ENCODE measurements around the gene CXCL12.

CXCL12 gene

GRCh38 chr10:44369854-44370253 is 15.0 kb downstream of the CXCL12 start:
- no peaks in the 10 kb centered on the region for H3K36me3 ChIP-seq (ENCODE audit: insufficient read depth, low read length)
- H3K4me1 ChIP-seq (ENCODE audit: insufficient read depth, low read length) = peaks cover 22% of the 10 kb centered on the region
- no peaks in the 10 kb centered on the region for H3K9me3 ChIP-seq (ENCODE audit: control insufficient read depth, insufficient read depth, low read length)
- H3K9ac ChIP-seq (ENCODE audit: low read depth, low read length) = no peak overlapping the region

DNA sequence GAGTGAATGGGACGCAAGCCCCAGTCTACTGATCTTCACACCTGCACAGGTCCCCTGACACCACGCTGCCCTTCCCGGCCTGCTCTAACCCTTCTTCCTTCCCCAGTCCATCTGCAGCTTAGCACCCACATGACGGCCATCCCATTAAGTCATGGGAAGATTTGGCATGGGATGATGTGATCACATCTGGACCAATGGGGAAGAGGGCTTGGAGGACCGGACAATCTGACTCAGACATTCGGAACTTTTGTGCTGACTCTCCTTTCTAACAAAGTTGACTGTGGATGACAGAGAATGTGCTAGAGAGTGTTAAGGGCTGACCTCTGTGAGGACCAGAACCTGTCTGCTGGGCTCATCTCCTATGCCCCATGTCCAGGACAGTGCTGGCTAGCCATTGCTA is 15.6 kb downstream of the CXCL12 start:
- Histone ChIP-seq H3K9me3 (ENCODE audit: control insufficient read depth, insufficient read depth, low read length) (no peaks in the 10 kb centered on the region), H3K36me3 (ENCODE audit: insufficient read depth, low read length) (no peaks in the 10 kb centered on the region), H3K4me1 (ENCODE audit: insufficient read depth, low read length) (peaks cover 22% of the 10 kb centered on the region), H3K9ac (ENCODE audit: low read depth, low read length) (no peak overlapping the region)

DNA sequence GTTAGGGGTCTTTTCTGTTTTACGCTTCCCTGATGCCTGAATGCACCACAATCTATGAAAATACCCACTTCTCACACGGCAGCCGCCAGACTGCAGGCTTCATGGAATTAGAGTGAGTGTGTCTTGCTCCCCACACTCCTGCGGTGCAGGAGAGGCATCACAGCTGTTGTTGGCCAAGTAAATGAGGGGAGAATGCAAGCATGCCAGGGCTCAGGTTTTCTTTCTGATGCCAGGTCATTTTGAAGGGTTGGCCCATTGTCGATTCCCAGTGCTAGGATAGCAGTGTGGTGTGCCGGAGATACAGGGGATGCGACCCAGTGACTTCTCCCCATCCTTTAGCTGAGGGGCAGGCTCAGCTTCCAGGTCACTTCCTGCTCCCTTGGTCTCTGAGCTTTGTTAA is 16.3 kb downstream of the CXCL12 start:
- Histone ChIP-seq H3K9ac (ENCODE audit: low read depth, low read length) (no peak overlapping the region), H3K36me3 (ENCODE audit: insufficient read depth, low read length) (no peaks in the 10 kb centered on the region), H3K9me3 (ENCODE audit: control insufficient read depth, insufficient read depth, low read length) (no peaks in the 10 kb centered on the region), H3K4me1 (ENCODE audit: insufficient read depth, low read length) (peaks cover 22% of the 10 kb centered on the region)

- no peaks in the 10 kb centered on the region for H3K9me3 ChIP-seq (ENCODE audit: control insufficient read depth, insufficient read depth, low read length)
Observed at GRCh38 chr10:44366941-44367630, 17.8 kb downstream of the CXCL12 start.

DNA sequence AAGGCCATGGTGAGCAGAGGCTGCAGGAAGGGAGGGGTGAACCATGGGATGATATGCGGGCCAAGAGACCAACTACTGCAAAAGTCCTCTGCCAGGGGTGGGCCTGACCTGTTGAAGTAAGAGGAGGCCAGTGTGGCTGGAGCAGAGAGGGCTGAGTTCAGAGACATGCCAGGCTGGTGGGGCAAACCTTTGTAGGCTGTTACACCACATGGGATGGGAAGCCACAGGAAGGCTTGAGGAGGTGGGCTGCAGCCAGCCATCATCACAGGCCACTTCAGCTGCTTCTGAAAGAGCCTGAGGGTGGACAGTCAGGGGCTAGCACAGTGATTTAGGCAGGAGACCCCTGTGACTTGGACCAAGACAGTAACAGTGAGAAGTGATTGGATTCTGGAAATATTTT is 20.3 kb downstream of the CXCL12 start:
- Histone ChIP-seq H3K9ac (ENCODE audit: low read depth, low read length) (no peak overlapping the region), H3K36me3 (ENCODE audit: insufficient read depth, low read length) (no peaks in the 10 kb centered on the region), H3K4me1 (ENCODE audit: insufficient read depth, low read length) (peaks cover 19% of the 10 kb centered on the region), H3K9me3 (ENCODE audit: control insufficient read depth, insufficient read depth, low read length) (no peaks in the 10 kb centered on the region)

More at GRCh38 chr10:44366941-44367630, 17.8 kb downstream of the CXCL12 start:
- Histone ChIP-seq H3K9ac (ENCODE audit: low read depth, low read length) (no peak overlapping the region), H3K4me1 (ENCODE audit: insufficient read depth, low read length) (peaks cover 33% of the 10 kb centered on the region), H3K36me3 (ENCODE audit: insufficient read depth, low read length) (no peaks in the 10 kb centered on the region)

- no peaks in the 10 kb centered on the region for H3K36me3 ChIP-seq (ENCODE audit: insufficient read depth, low read length)
- H3K9ac ChIP-seq (ENCODE audit: low read depth, low read length) = no peak overlapping the region
- no peaks in the 10 kb centered on the region for H3K9me3 ChIP-seq (ENCODE audit: control insufficient read depth, insufficient read depth, low read length)
- H3K4me1 ChIP-seq (ENCODE audit: insufficient read depth, low read length) = peaks cover 15% of the 10 kb centered on the region
Observed at GRCh38 chr10:44363716-44364115, 21.2 kb downstream of the CXCL12 start.

- peaks cover 15% of the 10 kb centered on the region for H3K4me1 ChIP-seq (ENCODE audit: insufficient read depth, low read length)
- no peaks in the 10 kb centered on the region for H3K36me3 ChIP-seq (ENCODE audit: insufficient read depth, low read length)
- H3K9ac ChIP-seq (ENCODE audit: low read depth, low read length) = no peak overlapping the region
- H3K9me3 ChIP-seq (ENCODE audit: control insufficient read depth, insufficient read depth, low read length) = no peaks in the 10 kb centered on the region
Observed at GRCh38 chr10:44362866-44363711, 21.8 kb downstream of the CXCL12 start.

GRCh38 chr10:44361109-44361508 is 23.8 kb downstream of the CXCL12 start:
- H3K9me3 ChIP-seq (ENCODE audit: control insufficient read depth, insufficient read depth, low read length) = no peaks in the 10 kb centered on the region
- H3K4me1 ChIP-seq (ENCODE audit: insufficient read depth, low read length) = peaks cover 20% of the 10 kb centered on the region
- H3K9ac ChIP-seq (ENCODE audit: low read depth, low read length) = no peak overlapping the region
- H3K36me3 ChIP-seq (ENCODE audit: insufficient read depth, low read length) = no peaks in the 10 kb centered on the region

DNA sequence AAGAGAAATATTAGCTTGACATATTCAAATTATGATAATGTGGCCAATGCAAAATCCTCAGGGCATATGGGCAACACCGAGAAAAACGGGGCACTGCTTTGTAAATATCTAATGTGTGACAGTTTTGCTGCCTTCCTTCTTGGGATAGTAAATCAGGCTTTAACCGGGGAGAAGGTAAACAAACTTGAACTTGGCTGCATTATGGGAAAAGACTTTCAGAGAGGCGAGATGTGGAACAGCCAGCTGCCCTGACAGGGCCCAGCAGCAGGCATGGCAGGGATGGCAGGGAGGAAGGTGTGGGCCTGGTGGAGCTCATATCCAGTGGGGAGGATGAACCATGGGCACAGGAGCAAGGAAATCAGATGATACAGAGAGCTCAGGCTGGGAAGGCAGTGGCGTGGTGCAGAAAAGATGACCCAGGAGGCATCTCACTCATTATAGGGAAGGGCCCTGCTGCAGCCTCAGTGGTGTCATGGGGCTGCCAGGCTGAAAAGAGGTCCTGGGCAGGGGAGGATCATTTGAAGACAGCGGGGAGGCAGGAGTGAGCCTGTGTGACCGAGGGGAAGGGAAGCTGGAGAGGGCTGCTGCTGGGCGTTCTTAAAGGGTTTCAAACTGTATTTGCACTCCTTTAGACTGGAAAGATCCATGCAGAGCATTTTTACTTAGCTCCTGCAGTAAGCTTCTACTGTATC is 26.7 kb downstream of the CXCL12 start:
- H3K36me3 ChIP-seq (ENCODE audit: insufficient read depth, low read length) = no peaks in the 10 kb centered on the region
- H3K9ac ChIP-seq (ENCODE audit: low read depth, low read length) = no peak overlapping the region
- H3K9me3 ChIP-seq (ENCODE audit: control insufficient read depth, insufficient read depth, low read length) = no peaks in the 10 kb centered on the region
- peaks cover 16% of the 10 kb centered on the region for H3K4me1 ChIP-seq (ENCODE audit: insufficient read depth, low read length)

- Histone ChIP-seq H3K9me3 (ENCODE audit: control insufficient read depth, insufficient read depth, low read length) (no peaks in the 10 kb centered on the region), H3K36me3 (ENCODE audit: insufficient read depth, low read length) (no peaks in the 10 kb centered on the region), H3K4me1 (ENCODE audit: insufficient read depth, low read length) (peaks cover 8% of the 10 kb centered on the region; the same call in 1 of the 2 replicates), H3K9ac (ENCODE audit: low read depth, low read length) (no peak overlapping the region; the same call in 1 of the 2 replicates)
Observed at GRCh38 chr10:44357023-44357540, 27.8 kb downstream of the CXCL12 start.

DNA sequence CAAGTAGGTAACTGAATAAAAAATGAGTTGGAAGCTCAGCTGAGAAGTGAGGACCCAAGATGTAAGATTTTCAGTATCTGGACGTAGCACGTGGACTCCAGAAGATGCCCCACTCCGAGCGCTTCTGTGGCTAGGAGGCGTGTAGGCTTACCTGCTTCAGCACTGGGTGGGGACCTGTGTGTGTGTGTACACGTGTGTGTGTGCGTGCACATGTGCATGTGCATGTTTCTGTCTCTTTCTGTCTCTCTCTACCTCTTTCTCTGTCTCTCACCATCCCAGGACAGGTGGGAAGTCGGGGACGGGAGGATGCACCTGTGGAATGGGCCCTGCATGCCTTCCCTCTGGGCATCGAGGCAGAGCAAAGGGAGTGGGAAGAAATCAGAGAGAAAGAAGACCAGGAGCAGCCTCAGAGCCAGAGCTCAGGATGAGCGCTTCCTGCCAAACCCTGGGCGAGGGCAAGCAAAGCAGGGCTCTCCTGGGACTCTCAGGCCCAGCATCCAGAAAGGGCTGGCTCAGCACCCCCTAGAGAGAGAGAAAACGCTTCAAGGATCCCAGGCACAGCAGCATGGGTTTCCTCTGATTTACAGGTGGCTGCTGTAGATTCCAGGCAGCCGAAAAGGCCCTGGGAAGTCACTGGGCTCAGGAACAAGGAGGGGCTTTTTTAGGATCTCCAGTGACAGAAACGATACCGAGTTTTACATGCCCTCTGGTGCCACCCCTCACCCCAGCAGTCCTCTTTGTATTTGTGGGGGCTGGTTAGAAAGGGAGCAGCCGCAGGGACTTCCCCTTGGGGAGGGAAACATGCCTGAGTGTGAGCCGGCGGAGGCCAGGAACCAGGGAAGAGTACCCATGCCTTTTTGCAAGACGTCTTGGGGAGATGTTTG is 28.5 kb downstream of the CXCL12 start:
- peaks cover 8% of the 10 kb centered on the region; the same call in 1 of the 2 replicates for H3K4me1 ChIP-seq (ENCODE audit: insufficient read depth, low read length)
- H3K9me3 ChIP-seq (ENCODE audit: control insufficient read depth, insufficient read depth, low read length) = no peaks in the 10 kb centered on the region
- H3K9ac ChIP-seq (ENCODE audit: low read depth, low read length) = no peak overlapping the region
- H3K36me3 ChIP-seq (ENCODE audit: insufficient read depth, low read length) = no peaks in the 10 kb centered on the region

DNA sequence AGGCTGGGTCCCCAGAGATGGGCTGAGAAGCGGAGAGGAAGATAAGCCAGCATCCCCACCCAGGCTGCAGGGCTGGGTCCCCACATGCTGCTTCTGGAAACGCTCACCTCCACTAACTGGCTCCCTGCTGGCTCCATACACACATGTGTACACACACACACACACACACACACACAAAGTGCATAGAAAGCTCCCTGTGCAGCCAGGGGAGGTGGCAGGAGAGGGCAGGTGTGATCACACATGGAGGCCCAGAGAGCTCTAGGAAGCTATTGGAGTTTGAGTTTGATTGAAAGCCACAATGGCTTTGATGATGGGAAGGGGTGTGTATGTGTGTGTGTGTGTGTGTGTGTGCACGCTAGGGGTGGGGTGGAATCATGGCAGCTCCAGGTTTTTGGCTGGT is 29.3 kb downstream of the CXCL12 start:
- Histone ChIP-seq H3K9me3 (ENCODE audit: control insufficient read depth, insufficient read depth, low read length) (no peaks in the 10 kb centered on the region), H3K4me1 (ENCODE audit: insufficient read depth, low read length) (peaks cover 8% of the 10 kb centered on the region; the same call in 1 of the 2 replicates), H3K36me3 (ENCODE audit: insufficient read depth, low read length) (no peaks in the 10 kb centered on the region), H3K9ac (ENCODE audit: low read depth, low read length) (no peak overlapping the region)

- no peaks in the 10 kb centered on the region for H3K36me3 ChIP-seq (ENCODE audit: insufficient read depth, low read length)
- no peaks in the 10 kb centered on the region for H3K9me3 ChIP-seq (ENCODE audit: control insufficient read depth, insufficient read depth, low read length)
- no peak overlapping the region for H3K9ac ChIP-seq (ENCODE audit: low read depth, low read length)
- H3K4me1 ChIP-seq (ENCODE audit: insufficient read depth, low read length) = peaks cover 8% of the 10 kb centered on the region; the same call in 1 of the 2 replicates
Observed at GRCh38 chr10:44354771-44355170, 30.1 kb downstream of the CXCL12 start.

Measured in ES-I3 (cell line).